Stimulated activated CD8-positive, alpha-beta memory T cell treated with anti-CD3 and anti-CD28 coated beads, Interleukin-2, amount 100 ng/mL, for 48 hours (primary cell): ENCODE data around the gene PLA2G5.
"Not testable (repeated sequence)": the region's sequence is repeated elsewhere in the genome, so short reads cannot be mapped to it uniquely, and the experiment has no call there.

Experiments
- DNase-seq, 2 donors: peaks; one replicate each; pipeline ENCODE4 v3.0.0-alpha.2; 2020; ENCODE audit warnings: low read depth in 2 of 2

PLA2G5 gene

DNA sequence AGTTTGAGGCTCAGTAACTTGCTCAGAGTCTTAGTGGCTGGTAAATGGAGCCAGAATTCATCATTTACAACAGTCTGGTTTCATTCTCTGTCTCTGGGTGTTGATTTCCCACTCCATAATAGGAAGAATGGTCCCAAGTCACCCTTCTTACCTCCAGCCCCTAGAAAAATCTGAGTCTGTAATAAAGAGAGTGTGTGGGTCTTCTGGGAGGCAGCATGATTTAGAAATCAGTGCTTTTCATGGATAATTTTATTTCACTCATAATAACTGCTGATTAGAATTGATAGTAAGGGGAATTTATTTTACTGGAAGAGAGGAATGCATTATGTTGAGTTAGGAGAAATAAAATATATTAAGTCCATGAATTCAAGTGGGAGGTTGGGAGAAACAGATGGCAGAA, 47.2 kb downstream of the PLA2G5 start:
- no peak for DNase-seq

DNA sequence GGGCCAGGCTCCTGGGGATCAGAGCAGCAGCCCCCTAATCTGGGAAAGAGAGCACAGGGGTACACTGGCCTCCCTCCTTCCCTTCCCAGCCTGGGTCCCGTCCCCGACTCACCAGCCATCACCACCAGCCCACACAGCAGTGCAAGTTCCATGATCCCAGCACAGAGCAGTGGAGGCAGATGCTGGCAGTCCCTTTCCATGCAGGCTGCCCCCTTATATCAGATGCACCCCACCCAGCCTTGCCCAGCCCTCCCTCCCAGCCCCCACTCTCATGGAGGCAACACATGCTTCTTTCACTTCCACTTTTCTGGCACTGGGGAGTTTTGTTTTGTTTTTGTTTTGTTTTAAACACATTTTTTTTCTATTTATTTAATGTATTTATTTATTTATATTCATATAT, 49.4 kb downstream of the PLA2G5 start, which contains the start of gene PLA2G2D:
Gene PLA2G2D, minus strand, starts transcription at position 190 of the 400 bp plus-strand sequence. Its CDS starts 38 bp downstream, at position 152.
- no peak for DNase-seq

DNA sequence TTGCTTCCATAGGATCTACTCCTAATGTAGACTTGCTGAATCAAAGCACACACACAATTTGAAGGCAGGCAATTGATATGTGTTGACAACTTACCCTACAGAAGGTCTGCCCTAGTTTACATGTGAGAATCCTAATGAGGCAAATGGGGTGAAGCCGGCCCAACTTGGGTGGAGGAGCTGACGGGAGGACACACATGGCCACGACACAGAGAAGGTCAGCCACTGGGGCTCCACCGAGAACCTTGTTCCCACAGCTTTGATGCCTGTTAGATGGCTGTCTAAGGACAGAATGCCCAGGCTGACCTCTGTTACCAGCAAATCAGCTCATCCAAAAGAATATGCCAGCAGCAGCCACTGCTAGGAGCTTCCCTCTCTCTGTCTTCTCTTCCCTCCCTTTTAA, 50.8 kb downstream of the PLA2G5 start:
- DNase-seq: no peak

DNA sequence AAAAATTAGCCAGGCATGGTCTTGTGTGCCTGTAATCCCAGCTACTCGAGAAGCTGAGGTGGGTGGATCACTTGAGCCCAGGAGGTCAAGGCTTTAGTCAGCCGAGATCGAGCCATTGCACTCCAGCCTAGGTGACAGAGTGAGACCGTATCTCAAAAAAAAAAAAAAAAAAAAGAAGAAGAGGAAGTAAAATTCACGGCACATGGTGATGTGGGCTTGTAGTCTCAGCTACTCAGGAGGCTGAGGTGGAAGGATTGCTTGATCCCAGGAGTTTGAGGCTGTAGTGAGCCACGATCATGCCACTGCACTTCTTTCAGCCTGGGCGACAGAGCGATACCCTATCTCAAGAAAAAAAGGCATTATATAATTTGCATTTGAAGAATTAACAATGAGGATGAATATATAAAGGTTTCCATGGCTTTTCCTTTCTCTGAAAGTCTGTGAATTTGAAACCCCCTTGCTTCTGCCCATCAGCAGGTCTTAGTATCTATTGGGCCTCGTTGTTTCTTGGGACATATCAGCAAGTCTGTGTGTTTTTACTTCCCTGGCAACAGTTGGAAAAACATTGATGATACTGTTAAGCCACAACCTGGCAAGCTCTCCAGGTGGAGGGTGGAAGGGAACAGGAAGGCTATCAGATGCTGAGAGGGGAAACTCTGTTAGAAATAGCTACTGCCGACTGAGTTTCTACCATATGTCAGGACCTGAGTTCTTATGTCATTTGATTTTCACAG, 53.9 kb downstream of the PLA2G5 start:
- no peak for DNase-seq

DNA sequence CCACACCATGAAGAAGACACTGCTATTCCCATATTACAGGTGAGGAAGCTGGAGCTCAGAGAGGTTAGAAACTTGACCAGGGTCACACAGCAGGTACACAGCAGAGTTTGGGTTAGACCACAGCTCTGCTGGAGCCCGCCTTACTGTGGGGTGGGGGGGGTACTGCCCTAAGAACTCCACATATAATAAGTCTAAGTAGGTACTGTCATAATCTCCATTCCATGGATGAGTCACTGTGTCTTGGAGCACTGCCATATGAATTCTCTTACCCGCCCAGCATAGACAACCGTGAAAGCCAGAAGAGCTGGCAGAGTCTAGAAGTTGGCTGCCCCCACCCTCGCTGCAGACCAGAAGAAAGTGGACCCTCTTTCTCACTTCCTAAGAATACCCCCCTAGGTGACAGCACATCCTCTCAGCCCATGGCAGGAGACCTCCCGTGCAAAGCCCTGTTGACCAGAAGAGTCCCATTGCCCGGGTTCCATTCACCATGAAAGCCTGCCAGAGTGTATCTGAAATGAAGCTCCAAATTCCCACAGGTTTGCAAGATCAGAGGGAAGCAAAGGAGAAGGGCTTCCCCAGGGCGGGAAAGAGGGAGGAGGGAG, 54.6 kb downstream of the PLA2G5 start:
- DNase-seq: no peak

DNA sequence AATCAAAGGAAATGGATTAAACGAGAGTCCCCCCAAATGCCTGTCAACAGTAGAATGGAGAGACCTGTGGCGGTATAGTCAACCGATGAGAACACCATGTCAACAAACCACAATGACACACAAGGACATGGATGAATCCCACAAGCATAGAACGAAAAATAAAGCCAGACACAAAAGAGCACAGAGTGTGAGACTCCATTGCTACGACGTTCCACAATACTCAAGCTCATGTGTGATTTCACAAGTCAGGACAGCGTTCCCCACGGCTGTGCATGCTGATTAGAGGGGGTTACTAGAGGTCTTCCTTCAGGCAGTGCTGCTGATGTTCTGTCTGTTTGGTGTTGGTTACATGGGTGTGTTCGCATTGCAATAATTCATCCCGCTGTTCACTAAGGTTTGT, 55.1 kb downstream of the PLA2G5 start:
- DNase-seq: no peak

DNA sequence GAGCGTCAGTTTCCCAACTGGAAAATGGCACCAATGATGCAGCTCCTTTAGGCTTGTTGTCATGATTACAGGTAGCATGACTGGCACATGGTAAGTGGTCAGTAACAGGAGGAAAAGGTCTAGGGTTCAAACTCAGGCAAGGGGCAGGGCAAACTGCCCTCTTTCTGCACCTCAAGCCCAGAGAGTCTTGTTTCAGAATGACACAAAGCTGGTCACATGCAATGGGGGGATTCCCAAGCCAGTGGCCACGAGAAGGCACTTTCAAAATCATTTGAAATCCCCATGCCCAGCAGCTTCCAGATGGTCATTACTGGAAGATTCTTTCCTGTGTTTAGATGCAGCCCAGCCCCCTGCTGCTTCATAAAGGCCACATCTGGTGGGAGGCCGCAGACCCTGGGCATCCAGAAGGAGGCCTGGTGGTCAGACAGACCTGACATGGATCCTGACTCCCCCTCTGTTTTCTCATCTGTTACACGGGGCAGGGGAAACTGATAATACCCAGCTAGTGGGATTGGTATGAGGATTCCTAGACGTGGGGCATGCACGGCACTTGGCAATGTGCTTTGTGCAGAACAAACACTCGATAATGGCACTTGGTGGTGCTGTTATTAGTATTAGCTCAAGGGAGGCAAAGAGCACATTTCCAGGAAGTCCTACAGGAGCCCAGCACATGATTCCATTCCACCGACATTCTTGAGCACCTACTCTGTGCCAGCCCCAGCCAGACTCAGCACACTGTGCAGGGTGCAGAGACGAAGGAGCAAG, 56.2 kb downstream of the PLA2G5 start:
- no peak for DNase-seq

DNA sequence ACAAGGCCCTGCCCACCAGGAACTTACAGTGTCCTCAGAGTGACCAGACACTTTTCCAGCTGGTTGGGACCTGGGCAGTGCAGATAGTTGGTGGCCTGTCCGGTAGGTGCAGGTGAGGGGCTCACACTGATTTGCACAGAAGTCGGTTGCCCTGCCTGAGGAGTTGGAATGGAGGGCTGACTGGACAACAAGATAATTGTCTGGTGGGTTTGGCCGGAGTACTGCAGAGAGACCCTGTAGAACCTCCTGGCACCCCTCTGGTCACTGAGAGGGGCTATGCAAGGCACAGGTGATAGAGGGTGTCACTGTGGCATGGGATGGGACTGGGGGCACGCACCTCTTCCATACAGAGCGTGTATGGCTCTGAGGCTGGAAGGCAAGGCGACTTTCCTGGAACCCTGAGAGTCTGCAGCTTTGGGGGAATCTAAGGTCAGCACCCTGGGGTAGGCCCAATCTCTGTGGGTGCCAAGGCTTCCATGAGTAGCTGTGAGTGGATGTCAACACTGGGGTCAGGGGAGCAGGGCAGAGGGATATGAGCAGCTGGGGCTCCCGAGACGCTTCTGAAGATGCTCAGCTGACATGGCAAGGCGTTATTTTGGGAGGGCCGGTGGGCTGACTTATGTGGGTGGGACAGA, 56.9 kb downstream of the PLA2G5 start:
- DNase-seq: no peak

DNA sequence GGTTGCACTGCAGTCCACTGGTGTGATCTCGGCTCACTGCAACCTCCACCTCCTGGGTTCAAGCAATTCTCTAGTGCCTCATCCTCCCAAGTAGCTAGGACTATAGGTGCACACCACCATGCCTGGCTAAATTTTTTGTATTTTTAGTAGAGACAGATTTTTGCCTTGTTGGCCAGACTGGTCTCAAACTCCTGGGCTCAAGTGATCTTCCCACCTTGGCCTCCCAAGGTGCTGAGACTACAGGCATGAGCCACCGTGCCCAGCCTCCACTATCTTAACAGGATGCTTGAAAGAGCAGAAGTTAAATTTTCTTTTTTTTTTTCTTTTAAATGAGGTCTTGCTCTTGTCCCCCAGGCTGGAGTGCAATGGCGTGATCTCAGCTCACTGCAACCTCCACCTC, 60.5 kb downstream of the PLA2G5 start:
- not testable (repeated sequence) for DNase-seq

DNA sequence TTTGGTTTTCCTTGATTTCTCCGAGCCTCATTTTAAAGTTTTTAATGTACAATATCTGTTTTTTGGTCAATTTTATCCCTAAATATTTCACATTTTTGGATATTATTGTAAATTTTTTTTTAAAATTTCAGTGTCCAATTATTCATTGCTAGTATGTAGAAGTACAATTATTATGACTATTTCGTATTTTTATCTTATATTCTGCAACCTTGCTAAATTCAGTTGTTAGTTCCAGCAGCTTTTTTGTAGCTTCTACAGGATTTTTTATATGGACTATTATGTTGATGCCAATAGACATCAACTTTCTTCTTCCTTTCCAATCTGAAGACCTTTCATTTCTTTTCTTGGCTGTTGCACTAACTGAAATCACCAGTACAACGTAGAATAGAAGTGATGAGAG, 65.0 kb downstream of the PLA2G5 start:
- DNase-seq: no peak

DNA sequence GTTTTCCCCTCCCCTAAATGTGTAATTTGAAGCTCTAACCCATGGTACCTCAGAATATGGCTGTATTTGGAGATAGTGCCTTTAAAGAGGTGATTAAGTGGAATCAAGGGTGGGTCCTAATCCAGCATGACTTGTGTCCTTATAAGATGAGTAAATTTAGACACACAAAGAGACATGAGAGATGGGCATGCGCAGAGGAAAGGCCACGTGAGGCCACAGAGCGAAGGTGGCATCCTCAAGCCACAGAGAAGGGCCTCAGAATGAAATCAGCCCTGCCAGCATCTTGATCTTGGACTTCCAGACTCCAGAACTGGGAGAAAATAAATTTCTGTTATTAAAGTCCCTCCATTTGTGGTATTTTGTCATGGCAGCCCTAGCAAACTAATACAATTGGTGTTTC, 66.3 kb downstream of the PLA2G5 start:
- DNase-seq: no peak

DNA sequence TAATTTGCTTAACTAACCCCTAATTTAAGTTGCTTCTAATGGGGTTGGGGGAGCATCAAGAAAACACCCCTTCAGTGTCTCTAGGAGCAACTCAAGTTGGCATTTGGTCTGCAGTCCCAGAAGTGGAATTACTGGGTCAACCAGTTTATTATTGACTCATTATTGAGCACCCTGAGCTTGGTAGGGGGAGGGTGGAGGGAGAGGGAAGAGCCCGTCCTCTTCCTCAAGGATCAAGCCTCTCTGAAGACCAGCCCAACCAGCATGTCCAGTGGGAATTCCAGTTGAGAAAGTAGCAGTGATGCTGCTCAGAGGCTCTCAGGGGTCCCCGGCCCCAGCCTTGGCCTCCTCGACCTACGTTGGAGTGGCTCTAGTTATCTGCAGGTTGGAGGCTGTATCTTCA, 67.1 kb downstream of the PLA2G5 start:
- DNase-seq: no peak

DNA sequence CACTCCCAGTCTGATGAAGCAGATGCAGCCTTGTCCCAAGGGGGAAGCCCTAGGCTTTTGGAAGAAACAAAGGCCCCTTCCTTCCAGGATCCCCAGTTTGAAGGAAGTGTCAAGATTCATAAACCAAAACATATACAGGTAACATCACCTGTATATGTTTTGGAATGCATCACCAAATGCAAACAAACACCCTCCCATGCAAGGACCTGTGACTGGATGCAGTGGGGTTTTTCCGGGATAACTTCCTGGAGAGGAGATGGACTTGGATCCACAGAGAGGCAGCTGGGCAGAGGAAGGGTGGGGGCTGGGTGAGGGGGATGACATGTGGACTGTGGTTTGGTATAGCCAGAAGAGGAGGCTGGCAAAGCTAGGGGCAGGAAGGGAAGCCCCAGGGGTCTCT, 67.6 kb downstream of the PLA2G5 start:
- DNase-seq: no peak

DNA sequence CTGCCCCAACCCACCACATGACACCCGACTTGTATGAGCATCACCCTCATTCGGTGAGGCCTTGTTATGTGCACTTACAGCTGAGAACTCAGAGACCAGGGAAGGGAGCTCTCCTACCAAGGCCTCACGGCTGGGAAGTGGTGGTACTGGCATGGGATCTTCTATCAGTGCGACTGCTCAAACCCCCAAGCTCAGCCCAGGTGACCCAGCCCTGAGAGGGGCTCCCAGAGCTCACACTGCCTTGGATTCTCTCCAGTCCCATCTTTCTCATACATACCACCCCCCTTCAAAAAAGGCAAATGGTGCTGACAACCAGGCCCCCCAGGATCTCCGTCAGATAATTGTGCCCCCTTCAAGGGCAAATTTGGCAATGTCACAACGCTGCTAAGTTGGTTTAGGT, 68.4 kb downstream of the PLA2G5 start:
- DNase-seq: no peak

DNA sequence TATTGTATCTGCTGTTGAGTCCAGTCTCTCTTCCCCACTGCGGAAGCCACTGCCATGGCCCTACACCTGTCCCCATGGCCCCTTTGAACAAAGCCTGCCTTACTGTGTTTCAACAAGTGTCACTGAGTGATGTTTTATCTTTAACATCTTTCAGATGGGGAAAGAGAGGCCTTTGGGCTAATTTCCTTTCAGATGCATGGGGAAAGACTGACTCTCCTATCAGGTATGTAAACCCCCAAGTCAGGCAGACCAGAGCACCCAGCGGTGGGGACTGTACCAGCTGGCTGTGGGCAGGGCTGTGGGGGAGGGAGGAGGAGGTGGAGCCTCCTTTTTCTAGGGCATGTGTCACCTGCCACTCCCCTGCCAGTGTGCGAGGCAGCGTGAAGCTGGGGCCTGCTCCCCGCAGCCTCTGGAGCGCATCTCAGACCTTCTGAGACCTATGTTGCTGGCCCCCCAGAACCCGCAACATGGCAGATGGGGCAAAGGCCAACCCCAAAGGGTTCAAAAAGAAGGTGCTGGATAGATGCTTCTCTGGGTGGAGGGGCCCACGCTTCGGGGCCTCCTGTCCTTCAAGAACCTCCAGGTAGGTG, 69.1 kb downstream of the PLA2G5 start, which contains the start of gene PLA2G2F:
Gene PLA2G2F, plus strand, starts transcription at position 363 of the 590 bp plus-strand sequence. Its CDS starts 105 bp downstream, at position 468.
- no peak for DNase-seq

DNA sequence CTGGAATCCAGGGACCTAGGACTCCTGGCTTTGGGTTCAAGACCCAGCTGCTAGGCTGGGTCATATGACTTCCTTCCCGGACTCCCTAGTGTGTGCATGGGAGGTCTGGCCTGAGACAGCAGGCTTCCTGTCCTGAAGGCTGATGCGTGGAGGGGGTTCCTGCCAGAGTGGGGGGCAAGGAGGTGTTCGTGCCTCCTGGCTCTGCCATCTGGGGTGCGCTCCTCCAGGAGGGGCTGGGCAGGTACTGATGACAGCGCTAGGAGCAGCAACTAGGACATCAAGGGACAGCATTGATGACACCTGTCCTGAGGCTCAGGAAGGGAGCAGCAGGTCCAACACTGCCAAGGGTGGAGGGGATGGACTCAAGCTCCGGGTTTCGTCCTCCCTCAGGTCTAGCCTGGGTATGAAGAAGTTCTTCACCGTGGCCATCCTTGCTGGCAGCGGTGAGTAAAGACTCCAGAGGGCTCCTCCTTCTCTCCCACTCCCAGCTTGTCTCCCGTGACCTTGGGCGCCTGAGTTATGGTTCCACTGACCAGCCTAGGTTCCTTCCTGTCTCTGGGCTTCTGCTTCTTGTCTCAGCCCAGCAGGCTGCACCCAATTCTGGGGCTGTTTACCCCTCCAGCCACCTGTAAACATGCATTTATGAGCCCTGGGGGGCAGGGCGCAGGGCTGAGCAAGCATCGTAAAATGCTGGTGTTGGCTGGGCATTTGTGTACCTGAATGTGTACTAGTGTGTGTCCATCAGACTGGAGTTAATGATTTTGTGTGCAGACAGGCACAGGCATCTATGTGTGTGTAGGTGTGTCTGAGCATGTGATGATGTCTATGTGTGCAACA, 70.0 kb downstream of the PLA2G5 start:
- no peak for DNase-seq

DNA sequence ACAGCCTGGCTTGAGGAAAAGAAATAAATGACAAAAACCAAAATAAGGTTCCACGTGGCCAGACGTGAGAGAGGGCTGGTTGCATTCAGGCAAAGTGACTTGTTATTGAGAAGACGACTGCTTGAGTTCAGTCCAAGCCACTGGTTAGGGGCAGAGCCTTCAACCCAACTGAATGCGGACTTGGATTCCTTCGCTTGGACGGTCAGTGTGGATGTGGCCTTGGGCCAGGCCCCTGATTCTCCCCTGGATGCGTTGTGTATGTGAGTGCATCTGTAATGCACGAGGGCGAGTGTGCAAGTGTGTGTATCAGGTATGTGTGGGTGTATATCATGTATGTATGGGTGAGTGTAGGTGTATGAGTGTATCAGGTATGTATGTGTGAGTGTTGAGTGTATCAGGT, 71.0 kb downstream of the PLA2G5 start:
- no peak for DNase-seq

DNA sequence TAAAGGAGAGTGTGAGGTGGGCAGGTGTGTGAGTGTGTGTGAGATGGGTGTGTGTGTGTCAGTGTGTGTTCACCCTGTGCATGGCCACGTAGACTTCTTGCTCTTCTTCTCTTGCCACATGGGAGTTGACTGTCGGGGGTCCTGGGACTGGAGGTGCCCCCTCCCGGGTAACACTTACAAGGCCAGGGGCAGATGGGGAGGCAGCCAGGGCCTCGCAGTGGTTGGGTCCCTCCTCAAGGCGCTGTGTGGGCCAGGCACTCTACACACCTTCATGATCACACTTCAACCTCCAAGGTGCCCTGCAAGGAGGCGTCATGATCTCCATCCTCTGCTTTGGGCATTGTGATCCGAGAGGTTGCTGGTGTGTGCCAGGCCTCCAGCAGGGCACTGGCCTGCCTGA, 71.5 kb downstream of the PLA2G5 start:
- no peak for DNase-seq
